ENCODE data around the gene DCST2.
A peak's percentile ranks its signal among the peaks of the same experiment; 100 is the strongest.

The DCST2 gene

DNA sequence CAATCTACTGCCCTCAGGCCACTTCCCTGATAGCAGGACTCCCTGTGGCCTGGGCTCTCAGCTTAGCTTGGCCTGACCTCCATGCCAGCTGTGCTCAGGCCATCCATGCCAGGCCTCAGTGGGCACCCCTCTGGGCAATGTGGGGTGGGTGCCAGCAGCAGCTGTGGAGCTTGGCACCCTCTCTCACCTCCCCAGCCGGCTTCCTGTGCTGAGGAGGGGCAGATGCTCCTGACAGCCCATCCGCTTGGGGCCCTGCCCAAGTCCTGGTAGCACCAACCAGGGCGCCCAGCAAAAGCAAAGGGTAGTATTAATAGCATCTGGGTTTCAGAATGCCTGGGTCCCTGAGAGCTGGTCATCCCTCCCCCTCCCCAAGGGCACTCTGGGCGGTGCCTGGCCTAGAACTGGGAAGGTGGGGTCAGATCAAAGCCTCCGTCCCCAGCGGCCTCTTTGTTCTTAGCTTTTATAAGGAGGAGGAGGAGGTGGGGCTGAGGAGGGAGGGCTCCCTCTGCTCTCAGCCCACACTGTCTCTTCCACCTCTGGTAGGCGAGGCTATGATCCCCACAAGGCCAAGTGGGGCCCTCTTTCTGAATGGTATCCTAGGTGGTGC is 36.1 kb upstream of the DCST2 start:
- no peak for FAIRE-seq

DNA sequence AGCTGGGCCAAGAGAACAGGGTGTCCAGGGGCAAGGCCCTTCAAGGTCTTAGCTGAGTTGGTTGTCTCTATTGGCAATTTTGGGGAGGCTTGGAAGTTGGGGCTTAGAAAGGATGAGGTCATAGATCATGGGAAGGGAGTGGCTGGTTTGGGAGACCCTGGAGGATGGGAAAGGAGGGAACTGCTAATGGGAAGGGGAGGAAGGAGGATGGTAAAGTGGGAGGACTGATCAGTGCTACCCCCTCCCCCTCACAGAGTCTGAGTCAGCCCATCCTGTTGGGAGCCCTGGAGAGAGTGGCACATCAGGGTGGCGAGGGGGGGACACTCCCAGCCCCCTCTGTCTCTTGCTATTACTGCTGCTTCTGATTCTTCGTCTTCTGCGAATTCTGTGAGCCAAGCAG is 35.0 kb upstream of the DCST2 start:
- no peak for FAIRE-seq

DNA sequence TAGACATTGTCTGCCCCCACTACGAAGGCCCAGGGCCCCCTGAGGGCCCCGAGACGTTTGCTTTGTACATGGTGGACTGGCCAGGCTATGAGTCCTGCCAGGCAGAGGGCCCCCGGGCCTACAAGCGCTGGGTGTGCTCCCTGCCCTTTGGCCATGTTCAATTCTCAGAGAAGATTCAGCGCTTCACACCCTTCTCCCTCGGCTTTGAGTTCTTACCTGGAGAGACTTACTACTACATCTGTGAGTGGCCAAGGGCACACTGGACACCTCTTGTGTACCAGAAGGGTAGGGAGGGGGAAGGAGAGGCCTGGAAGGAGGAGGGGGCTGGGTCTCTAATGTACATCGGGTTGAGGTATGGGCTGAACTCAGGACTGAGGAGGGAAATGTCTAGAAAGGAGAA is 33.2 kb upstream of the DCST2 start:
- no peak for FAIRE-seq

DNA sequence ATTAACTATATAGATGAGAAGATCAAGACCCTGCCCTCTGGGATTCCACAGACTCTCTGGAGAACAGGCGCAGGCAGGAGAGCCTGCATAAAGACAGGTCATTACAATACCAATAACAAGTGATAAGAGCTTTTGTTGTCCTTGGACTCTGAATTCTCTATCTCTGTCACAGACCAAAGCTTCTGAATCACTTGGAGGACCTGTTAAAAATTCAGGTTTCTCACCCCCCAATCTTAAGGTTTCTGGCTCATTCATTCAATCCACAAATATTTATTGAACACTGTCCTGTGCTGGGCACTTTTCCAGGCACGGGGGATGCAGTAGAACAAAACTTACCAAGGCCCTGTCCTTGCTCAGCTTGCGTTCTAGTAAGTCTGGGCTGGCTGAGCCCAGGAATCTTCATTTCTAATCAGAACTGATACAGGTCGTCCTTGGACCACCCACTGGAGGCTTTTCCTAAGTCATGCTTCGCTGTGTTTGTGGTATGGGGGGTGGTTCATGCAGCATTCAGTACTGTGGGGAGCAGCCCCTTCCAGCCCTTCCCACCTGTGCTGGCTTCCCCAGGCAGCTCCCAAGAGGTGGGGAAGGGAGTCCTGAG is 31.4 kb upstream of the DCST2 start:
- FAIRE-seq: no peak

DNA sequence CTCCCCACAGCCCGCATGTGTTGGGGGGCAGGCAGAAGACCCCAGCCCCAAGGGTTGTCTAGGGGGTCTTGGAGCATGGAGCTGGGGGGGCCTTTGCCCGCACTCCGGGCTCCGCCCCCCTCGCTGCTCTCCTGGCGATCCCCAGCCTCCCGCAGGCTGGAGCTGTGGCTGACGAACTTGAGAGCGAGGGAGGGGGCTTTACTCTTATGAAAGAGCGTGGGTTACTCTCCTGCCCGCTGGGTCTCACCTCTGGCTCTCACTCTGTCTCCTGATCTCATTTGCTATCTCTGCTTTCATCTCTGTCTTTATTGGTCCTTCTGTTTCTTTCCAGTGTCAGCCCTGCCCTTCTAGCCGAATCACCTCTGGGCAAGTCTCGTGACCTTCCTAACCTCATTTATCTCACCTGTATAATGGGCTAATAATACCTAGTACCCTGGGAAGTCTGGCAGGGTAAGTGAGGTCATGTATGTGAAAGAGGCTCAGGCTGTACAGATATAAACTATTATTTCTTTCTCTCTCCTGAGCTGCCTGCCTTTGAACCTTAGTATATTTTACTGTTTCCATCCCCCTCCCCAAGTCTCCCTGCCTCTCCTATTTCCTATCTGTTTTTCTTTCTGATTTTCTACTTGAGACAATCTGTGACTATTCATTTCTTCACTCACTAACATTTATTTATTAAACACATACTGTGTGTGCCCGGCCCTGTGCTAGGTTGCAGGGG is 30.7 kb upstream of the DCST2 start:
- FAIRE-seq: no peak

DNA sequence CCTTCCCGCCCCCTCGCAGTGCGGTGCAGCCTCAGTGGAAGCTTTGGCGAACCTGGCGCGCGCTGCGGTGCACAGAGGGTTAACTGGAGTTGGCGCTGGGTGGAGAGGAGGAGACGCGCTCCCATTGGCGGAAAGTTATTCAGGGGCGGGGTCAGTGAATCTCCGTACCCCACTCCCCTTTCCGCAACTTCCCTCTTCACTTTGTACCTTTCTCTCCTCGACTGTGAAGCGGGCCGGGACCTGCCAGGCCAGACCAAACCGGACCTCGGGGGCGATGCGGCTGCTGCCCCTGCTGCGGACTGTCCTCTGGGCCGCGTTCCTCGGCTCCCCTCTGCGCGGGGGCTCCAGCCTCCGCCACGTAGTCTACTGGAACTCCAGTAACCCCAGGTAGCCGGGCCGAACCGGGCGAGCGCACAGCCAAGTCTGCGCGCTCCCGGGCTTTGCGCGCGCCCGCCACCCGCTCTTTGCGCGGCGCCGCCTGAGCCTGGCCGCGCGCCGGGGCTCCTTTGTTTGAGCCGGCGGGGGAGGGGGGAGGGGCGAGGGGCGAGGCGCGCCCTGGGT is 30.0 kb upstream of the DCST2 start, which contains the start of gene EFNA4:
TSS of gene EFNA4 (plus strand) at position 191 of the 561 bp plus-strand sequence. CDS start at position 275, 84 bp downstream.
- FAIRE-seq: peak; percentile 4

DNA sequence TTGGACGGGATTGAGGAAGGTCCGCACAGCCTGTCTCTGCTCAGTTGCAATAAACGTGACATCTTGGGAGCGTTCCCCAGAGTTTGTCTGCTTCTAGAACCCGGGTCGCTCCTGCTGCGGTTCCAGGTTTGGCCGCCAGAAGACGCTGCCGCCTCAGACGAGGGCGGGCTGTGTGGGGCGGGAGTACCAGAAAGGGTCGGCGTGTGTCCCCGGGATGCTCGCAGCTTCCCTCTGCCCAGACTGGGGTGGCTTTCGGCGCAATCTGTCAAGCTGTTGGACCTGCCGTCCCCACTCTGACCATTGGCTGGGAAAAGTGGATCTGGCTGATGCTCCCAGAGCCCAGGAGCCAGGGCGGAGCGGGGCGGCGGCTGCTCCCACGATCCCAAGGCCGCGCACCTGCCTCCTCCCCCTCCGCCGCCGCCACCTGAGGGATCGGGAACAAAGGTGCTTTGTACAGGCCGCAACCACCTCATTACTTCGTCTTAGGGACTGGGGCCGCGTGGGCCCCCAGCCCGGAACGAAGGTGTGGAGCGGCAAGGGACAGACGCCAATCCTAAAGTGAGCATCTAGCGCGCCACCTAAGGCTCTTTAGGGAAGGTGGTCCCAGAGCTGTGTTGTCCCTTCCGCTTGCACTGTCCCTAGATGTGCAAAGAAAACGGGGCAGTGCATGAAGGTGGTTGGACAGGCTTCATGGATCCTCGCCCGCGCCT is 29.3 kb upstream of the DCST2 start:
- FAIRE-seq: no peak

DNA sequence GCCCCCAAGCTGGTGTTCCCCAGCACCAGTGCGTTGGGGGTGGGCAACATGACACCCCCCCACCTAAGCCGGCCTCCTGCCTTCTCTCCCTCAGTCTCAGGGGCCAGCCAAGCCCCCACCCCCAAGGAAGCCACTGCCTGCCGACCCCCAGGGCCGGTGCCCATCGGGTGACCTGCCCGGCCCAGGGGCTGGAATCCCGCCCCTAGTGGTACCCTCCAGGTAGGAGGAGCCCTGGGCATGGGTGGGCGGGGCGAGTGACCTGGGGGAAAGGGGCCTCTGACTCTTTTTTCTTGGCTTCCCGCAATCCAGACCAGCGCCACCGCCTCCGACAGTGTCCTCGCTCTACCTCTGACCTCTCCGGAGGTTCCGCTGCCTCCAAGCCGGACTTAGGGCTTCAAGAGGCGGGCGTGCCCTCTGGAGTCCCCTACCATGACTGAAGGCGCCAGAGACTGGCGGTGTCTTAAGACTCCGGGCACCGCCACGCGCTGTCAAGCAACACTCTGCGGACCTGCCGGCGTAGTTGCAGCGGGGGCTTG is 28.6 kb upstream of the DCST2 start:
- FAIRE-seq: no peak

DNA sequence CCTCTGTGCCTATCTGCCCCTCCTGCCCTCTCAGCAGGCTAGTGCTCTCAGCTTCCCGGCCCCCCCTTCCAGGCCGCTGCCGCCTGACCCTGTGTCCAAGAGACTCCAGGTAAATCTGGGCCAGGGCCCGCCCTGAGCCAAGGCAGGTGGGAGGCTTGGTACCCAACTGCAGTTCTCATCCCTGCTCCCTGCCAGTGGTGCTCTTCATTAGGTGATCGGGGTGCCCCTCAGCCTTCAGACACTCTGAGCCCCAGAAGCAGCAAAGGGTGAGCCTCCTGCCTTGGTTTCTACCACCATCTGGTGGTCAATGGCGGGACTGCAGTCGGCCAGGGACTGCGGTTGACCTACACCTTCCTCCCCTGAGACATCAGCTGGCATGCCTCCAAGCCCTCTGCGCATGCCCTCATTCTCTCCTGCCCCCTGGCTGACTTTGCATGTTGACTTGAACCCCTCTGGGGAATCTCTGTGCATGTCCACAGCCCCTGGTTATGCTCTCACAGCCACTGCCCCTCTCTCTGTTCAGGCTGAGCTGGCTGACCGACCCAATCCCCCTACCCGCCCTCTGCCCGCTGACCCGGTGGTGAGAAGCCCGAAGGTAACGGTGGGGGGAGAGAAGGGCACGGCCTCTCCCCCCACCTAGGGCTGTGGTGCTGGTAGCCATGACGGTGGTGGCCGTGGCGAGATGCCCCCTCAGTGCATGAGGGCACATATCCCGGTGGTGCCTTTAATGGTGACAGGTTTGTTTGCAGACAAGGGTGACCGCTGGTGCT is 28.0 kb upstream of the DCST2 start:
- FAIRE-seq: no peak

DNA sequence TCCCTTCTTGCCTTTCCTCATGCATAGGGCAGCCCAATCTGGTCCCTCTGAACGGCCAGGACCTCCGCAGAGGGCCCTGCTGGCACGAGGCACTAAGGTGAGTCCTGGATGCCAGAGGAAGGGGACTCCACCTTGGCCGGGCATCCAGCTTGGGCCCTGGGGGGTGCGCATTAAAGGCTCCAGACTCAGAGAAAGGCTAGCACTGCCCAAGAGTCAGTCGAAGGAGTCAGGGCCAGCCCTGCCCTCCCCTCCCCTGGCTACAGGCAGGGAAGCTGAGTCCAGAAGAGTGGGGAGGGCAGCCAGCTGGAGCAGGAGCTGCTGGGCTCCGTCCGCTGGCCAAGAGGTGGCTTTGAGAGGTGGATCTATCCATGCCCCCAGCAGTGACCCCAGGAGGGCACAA is 27.2 kb upstream of the DCST2 start:
- no peak for FAIRE-seq

DNA sequence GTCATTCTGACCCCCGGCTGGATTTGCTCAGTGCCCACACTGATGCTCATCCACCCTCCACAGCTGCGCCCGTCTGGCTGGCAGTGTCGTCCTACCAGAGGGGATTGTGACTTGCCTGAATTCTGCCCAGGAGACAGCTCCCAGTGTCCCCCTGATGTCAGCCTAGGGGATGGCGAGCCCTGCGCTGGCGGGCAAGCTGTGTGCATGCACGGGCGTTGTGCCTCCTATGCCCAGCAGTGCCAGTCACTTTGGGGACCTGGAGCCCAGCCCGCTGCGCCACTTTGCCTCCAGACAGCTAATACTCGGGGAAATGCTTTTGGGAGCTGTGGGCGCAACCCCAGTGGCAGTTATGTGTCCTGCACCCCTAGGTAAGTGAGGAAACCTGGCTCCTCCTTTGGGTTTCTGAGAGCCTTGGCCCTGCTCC is 24.2 kb upstream of the DCST2 start:
- FAIRE-seq: no peak

DNA sequence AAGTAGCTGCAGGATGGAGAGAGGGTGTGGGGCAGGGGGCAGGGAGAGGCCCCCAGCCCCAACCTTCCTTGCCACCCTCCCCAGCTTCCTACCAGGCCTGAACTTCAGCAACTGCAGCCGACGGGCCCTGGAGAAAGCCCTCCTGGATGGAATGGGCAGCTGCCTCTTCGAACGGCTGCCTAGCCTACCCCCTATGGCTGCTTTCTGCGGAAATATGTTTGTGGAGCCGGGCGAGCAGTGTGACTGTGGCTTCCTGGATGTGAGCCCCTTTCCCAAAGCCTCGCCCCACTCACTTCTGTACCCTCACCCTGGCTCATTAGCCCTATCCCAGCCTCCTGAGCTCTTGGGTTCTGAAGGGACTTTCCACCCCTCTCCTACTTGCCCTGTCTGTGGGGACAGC is 23.5 kb upstream of the DCST2 start:
- FAIRE-seq: no peak

DNA sequence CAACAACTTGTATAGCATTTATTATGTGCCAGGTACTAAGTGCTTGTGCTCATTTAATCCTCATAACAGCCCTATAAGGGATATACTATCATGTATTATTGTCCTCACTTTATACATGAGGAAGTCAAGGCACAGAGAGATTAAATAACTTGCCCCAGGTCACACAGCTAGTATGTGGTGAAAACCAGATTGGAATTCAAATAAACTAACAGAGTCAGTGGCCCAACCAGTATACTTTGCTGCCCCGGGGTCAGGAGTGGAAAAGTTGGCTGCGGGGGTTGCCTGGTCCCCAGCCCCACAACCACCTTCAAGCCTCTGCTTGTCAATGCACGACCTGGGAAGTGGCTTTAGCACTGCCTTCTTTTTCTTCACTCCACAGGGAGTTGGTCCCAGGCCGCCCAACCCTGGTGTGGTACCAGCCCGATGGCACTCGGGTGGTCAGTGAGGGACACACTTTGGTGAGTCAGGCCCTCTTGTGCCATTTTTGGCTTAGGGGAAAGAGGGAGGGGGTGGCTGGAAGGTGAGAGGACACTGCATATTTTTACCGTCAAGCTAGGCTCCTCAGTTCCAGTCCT is 20.0 kb upstream of the DCST2 start:
- FAIRE-seq: no peak

DNA sequence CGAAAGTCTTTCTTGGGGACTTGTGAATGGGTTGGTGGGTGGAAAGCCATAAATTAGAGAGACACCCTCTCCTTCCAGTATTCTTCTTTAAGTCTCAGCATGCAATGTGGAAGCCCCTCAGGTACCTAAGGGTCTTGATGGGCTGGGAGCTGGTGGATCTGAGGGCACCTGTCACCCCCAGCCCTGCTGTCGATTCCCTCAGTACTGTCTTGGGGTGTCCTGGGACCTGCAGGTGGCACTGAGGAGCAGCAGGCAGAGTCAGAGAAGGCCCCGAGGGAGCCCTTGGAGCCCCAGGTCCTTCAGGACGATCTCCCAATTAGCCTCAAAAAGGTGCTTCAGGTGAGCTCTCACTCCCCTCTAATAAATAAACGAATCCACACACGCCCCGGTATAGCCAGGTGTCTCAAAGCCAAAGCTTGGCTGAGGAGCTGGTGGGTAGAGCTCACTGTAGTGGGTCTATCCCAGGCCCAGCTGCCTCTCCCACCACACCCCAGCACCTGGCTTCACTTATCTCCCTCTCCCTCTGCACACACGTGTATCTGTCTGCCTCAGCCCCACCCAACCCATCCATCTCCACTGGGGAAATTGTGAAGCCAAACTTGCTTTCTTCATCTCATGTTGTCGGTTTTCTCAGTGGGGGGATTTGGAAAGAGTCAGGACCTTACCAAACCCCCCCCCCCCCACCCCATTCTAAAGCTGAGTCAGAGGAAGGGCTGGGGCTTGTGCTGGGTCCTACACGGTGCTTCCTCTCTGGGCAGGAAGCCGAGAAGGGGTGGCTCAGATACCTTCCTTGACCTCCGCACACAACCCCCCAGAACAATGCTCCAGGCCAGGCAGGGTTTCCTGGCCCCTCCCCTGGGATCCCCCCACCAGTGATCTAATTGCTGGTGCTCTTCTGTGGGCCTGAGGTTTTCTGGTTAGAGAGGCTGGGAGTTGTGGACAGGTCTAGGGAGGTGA is 19.1 kb upstream of the DCST2 start:
- no peak for FAIRE-seq

DNA sequence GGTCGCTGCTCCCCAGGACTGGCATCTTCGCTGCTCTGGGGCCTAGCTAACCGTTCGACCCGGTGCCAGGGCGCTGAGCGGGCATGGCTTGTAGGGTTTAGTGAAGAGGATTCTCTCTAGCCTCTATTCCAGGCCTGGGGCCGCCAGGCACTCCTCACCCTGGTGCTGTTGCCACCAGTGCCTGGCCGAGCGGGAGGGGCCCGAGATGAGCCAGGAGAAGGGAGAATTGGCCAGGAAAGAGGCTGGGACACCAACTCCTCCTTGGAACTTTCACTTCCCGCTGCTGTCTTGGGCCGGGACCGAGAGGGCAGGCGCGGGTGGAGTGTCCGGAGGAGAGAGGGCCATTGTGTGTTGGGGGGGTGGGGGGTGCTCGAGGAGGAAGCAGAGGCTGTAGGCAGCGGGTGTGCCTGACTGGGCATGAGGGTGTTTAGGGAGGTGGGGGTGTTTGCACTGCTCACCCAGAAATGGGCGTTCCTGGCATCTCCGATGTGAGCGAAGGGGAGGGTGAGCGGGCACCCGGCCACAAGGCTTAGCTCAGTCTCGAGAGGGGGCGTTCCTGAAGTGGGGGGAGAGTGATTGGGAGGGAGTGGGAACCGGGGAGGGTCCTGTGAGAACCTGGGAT is 18.3 kb upstream of the DCST2 start:
- no peak for FAIRE-seq

DNA sequence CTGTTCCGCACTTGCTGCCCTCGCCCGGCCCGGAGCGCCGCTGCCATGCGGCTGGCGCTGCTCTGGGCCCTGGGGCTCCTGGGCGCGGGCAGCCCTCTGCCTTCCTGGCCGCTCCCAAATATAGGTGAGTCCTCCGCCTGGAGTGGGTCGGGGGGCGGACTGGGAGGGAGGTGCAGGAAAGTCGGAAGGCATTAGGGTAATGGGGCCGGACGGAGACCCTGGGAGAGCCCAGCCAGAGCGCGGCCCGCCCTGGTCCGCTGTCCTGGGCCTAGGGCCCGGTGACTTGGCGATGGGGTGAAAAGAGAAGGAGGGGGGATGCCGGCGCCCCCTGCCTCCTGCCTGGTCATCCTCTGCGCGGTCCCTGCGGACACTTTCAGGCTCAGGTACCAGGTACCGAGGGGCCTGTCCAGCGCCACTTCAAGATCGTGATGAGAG is 17.8 kb upstream of the DCST2 start:
- FAIRE-seq: no peak

DNA sequence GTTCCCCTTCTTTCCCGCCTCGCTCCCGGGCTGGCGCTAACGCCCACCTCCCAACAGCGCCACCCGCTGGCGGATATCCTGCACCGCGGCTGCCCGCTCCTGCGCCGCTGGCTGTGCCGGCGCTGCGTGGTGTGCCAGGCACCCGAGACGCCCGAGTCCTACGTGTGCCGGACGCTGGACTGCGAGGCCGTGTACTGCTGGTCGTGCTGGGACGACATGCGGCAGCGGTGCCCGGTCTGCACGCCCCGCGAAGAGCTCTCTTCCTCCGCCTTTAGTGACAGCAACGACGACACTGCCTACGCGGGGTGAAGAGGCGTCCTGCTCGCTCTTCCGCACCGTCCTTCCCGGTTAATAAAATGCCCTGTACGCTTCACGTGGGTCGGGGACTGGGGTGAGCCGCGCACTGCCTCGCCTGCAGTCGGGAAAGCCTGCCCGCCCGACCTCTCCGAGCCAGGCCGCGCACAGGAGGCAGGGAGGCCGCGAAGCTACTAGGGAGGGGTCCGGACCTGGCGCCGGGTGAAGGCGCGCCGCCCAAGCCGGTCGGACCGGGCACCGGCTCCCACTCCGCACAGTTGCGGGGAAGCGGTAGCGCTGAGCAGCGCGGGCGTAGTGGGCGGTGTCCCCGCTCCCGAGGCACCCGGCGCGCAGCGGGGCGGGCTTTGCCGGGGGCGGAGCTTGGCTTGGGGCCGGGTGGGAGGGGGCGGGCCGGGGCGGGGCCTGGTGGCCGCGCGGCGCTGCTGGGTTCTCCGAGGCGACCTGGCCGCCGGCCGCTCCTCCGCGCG is 17.2 kb upstream of the DCST2 start, which contains the start of gene ADAM15:
TSS of gene ADAM15 (plus strand) at position 757 of the 782 bp plus-strand sequence. CDS start 71 bp downstream, outside the sequence.
- FAIRE-seq: no peak

DNA sequence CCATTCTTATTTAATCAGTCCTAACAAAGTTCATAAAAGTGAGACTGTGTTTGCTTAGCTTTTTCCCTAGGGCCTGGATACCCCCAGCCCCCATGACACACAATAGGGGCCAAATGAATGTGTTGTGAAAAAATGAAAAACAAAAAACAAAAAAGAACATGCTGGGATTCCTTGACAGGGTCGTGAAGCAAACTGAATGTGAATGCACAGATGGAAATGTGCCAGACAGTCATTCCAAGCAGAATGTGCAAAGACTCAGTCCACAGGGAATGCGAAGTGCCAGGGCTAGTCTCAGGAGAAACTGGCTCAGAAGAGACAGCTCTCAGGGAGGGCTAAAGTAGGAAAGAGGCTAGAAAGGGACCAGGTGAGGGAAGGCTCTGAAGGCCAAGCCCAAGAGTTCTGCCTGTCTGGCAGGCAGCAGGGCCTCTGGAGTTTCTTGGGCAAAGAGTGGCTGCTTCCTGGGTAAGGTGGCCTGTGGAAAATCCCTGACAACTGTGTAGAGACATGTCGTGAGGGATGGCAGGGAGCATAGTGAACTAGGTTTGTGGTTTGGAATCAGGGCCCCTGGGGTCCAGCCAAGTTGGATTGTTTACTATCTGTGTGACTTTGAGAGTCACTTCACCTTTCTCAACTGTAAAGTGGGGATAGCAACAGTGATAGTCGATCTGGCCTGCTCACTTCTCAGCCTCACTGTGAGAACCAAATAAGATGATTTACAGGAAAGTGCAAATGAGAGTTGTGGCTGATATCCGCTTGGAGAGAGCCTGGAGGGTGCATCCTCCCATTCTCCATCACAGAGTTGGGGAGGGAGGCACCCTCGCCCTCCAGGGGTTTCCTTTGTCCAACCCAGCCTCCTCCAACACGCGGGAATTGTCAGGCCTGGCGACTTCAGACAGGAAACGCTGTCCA is 16.3 kb upstream of the DCST2 start:
- FAIRE-seq: no peak
